NCI-H524 (cell line): Measurements from ENCODE around the gene WDR91.
"Not testable (repeated sequence)": the region's sequence is repeated elsewhere in the genome, so short reads cannot be mapped to it uniquely, and the experiment has no call there.

Experiments used
- DNase-seq, 2 experiments: peaks; one replicate each; lab custom pipeline; 2025; lab: John Stamatoyannopoulos, UW

The WDR91 gene

DNA sequence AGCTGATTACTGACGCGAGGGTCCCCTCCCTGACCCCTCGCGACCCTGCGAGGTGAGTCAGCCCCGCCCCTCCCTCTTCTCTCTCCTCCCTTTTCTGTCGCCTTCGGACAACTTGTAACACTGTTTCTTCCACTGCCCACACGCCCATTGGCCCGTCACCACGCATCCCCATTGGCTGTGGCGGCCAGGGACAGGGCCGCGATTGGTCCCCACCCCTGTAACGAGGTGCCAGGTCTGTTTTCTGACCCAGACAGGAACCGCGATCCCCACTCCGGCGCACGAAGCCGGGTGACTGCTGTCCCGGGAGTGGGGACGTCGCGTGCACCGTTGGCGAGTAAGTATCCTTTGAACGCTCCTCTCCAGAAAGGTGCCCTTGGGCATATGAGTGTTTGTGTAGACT, 22.2 kb upstream of the WDR91 start, which contains the start of gene STRA8:
STRA8 (plus strand) TSS at position 269 of the 400 bp plus-strand sequence. CDS start 6,687 bp downstream, outside the sequence.
- DNase-seq, result no peak

DNA sequence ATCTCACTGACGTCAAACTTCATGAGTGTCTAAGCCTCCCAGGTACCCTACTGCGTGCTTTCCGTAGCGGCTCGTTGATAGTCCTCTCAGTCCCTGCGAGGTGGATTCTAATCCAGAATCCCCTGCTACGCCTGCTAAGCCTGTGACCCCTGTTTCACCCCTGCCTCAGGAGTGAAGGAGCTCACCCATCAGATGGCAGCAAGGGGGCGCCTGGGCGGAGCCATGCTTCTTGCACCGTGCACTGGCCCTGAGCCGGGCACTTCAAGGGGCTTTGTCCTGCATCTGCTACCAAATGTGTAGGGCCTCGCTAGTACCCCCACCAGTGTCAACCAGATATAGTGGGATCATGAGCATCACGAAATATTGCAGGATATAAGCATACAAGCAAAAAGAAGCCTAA, 21.4 kb upstream of the WDR91 start:
- peak; percentile 8 to 36 for DNase-seq

DNA sequence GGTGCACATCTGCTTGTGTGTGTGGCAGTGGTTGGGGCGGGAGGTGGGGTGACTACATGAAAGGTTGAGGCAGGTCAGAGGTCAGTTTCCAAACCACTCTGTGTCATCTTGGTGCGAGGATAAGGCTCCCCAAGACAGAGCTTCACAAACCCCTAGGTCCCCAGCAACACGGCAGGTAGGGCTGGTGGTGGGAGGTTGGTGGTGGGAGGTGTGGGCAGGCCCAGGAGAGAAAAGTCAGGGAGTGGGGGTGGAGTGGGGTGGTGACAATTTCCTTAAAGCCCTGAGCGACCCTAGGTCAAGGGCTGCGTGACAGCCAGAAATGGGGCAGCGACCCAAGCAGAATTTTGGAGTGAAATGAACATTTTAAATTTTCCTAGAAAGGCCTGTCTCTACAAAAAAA, 20.8 kb upstream of the WDR91 start:
- no peak for DNase-seq

DNA sequence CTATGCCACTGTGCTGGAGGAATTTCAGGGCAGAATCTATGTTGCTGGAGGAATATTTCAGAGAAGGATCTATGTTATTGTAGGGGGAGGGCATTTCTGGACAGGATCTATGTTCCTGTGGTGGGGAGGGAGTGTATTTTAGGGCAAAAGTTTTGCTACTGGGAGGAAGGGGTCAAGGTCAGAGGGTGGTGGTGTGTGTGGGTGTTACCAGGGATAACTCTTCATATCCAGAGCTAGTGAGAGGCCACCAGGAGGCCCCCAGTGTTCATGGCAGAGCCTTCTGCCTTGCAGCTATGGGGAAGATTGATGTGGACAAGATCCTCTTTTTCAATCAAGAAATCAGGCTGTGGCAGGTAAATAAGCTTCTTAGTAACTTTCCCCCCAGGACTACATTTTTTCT, 20.4 kb upstream of the WDR91 start:
- no peak for DNase-seq

DNA sequence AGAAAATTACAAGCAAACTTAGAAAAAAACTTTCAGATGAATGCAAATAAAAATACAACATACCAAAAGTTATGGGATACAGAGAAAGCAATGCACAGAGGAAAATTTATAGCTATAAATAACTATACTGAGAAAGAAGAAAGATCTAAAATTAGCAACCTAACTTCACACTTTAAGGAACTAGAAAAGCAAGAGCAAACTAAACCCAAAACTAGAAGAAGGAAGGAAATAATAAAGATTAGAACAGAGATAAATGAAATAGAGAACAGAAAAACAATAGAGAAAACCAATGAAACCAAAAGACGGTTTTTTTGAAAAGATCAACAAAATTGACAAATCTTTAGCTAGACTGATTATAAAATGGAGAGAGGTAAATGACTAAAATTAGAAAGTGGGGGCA, 12.7 kb upstream of the WDR91 start:
- no peak for DNase-seq

DNA sequence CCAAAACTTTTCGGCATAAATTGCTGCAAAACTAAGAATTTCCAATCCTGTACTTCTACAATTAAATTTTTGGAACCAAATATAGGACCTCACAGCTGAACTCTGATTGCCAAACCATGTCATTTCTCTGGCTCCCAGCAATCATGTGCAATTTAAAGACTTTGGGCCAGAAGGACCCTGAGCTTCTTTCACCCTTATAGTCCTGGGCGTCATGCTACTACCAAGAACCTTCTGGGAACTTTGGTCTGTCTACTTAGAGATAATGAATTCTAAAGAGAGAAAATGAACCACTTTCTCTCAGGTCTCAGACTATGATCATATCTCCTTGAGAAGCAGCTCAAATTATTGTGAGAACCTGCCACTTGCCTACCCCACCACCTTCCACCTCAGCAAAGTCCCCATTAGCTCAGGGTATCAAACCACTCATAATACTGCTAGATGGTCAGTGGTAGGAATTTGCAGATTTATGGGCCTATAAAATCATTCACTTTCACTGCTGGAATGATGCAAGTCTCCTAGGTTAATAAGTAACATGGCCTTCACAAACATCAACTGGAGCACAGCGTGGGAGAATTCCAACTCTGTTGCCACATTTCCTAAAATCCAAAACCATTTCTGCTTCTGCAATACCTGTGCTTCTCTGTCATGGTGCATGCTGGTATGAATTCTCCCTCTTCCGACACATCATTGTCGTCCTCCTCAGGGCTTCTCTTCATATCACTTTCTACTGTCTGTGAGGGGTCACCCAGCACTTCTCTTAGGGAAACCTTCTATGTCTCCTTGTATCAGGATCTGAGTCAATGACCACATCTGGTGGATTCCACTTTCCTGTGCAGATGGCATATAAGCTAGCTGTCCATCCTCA, 6.6 kb upstream of the WDR91 start:
- no peak for DNase-seq

DNA sequence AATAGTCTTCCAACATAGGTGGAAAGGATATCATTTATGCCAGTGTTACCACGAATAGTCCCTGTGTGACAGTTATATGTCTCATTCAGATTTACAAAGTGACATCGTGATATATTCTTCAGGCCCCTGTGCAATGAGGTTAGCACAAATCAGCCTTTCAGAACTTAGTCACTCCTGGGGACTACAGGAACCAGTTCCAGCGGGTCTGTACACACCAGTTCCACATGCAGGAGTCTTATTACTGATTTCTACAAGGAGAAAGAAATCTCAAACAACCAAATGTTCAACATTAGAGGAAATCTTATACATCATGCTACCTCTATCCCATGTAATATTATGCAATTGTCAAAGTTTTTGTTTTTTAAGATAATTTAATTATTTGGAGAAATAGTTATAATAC, 4.4 kb upstream of the WDR91 start:
- DNase-seq, result no peak

DNA sequence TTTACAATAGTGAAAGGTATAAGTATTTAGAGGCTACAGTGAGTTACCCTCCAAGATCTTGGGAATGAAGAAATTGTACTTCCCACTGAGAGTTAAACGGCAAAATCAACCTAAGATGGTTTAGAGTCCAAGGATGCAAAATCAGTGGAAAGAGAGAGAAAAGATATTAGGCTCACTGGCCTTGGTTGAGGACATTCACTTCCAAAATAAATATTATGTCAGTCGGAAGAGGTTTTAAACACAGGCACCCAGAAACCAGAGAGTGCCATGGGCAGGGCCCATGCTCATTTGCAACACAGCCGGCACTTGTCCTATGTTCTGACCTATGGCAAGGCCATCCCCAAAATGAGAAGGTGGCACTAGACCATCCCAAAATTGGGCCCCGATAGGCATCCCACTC, 3.9 kb upstream of the WDR91 start:
- DNase-seq, result no peak

DNA sequence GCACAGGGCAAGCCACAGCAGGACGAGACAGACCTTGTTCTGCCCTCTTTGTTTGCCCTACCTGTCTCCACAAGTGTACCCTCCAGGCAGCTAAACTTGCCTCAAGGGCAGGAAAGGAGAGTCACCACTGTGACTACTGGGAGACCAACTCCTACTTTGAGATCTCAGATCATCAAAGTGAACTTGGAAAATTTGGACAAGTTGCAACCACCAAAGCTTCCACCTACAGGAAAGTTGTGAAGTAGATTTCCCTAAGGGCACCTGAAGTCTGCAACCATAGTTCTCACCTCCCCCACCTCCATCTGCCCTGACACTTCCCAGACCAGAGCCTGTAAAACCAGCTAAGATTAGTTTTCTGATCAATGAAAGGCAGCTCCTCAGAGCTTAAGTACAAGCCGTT, 2.5 kb upstream of the WDR91 start:
- no peak for DNase-seq

DNA sequence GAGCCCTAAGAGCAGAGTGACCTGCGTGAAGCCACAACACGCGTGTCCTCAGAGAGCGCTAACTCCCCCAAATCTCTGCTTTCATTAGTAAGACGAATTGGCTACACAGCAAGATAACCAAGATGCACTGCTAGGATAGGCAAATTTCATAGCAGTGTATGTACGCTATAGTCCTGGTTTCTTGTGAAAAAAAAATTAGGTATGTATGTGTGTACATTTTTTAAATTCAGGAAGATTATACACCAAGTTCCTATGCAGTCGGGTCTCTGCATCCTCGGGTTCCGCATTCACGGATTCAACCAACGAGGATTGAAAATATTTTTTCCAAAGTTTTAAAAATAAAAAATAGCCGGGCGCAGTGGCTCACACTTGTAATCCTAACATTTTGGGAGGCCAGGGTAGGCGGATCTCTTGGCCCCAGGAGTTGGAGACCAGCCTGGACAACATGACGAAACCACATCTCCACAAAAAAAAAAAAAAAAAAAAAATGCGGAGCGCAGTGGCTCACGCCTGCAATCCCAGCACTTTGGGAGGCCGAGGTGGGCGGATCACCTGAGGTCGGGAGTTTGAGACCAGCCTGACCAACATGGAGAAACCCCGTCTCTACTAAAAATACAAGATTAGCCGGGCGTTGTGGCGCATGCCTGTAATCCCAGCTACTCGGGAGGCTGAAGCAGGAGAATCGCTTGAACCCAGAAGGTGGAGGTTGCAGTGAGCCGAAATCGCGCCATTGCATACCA, 790 bp upstream of the WDR91 start:
- DNase-seq, result not testable (repeated sequence)

DNA sequence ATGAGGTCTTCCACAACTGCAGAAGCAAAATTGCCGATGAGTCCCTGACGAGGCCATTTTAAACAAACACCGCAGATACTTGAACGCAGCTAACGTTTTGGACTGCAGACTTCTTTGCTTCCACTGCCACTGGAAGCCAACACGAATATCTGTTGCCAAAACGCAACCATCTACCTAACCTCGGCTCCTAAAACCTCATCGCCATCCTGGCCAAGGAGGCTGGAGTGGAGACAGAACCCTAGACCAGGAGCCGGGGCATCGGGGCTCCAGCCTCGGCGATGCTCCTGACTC, 493 bp downstream of the WDR91 start:
- peak; percentile 27 to 39 for DNase-seq

DNA sequence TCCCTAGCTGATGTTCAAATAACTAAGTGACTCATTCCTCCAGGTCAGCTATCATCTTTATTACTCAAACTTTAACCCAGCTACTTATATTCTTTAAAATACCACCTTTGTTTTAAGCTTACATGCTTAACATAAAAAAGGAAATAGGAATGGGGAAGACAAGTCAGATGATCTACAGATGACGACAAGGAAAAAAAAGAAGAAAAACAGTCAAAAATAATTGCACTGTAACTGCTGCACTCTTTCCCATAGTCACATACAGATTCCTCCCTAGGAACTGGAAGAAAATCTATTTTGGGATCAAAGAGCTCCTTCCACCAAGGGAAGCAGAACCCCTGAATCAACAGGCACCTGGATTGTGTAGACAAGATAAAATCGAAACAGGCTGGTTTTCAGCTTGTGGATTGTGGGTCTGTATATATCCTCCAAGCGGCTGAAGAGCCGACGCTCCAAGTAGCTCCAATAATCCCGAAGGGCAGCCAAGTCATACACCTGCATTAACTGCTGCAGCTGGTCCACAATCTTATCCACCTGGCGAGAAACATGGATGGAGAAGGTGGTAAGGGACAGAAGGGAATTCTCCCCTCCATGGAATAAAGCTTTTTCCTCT, 2.0 kb downstream of the WDR91 start:
- no peak for DNase-seq

DNA sequence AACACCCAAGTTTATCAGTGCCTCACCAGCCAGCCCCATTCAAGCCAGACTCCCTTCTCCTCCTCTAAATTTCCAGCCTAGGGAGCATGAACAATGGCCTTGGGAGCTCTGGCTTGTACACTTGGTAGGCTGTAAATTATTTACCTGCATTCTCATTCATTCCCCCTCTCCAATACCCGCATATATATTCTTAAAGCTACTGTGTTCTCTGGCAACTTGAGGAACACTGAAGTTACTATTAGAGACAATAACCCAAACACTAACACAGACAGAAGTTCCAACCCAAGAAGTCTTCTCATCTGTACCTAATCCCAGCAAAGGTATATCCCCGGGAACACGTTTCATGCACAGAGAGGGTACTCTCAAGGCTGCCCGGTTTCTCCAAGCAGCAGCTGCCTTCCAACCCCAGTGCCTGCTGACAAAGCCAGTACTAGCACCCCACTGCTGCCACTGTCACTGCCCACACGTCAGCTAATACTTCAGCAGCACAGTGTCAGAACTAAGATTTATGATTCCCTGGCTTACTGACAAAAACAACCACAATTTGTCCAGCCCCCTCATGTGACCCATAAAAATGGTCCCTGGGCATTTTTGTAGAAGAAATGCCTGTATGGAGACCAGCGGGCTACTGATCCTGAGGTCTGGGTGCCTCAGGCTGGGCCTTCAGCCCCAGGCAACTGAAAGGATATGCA, 3.1 kb downstream of the WDR91 start:
- DNase-seq, result no peak

DNA sequence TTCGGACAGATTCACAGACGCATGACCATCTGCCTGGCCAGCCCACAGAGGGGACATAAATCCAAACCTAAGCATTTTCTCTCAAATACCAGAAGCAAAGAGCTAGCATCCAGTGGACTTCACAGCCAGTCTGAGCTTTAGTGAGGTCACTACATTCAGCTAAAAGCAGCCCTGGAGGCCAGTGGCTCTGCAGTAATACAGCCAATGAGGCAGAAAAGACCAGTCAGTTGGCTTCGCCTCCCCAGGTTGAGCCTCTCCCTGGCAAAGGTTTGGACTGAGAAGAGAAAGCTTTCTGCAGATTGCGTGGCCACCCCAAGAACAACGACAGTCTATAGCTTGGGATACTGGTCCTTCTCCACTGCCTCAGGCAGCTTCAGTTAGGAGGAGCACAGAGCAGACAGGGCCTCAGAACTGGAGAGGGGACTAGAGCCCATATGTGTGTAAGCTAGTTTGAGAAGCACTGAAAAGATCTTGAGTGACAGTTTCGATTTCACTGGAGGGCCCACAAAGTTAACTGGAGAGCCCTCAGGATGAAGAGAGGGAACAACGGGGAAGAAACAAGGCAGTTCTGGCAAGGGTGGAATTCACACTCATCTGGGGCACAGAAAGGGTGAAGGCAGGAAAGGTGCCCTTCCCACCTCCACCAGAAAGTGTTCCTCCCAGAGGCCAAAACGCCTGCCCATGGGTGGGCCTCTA, 3.8 kb downstream of the WDR91 start:
- DNase-seq, result no peak

DNA sequence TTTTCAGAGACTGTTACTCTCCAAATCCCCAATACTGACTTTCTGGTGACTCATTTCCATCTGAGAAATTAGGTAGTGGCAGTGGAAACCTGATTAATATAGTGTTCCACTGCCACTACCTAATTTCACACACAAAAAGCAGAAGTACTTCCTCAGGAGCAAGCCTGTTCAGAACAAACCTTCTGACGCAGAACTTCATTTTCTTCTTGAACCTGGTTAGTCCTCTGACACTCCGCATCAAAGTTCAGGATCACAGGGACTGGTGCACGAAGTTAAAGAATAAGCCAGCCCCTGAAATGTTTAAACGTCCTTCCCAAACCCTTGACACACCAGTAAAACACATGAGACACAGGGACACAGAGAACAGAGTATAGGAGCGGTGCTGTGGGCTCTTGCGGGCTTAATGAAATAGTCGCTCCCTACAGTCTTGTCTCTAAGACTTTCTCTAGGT, 4.4 kb downstream of the WDR91 start:
- DNase-seq, result no peak

DNA sequence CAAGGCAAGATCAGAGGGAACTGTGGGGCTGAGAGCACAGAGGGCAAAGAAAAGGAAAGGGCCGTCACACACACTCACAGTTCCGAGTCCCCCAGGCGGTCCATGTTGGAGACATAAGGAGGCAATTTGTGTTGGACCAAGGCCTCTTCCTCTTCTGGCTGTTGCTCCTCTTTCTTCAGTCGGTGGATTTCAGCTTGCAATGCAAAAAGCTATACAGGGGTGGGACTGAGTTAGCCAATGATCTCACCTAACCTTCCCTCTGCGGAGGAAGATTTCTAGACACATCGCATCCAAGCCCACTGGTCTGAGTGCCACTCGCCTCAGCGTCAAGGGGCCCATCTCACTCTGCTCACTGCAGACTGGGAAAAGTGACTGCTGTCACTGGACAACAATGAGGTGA, 5.5 kb downstream of the WDR91 start:
- no peak for DNase-seq

DNA sequence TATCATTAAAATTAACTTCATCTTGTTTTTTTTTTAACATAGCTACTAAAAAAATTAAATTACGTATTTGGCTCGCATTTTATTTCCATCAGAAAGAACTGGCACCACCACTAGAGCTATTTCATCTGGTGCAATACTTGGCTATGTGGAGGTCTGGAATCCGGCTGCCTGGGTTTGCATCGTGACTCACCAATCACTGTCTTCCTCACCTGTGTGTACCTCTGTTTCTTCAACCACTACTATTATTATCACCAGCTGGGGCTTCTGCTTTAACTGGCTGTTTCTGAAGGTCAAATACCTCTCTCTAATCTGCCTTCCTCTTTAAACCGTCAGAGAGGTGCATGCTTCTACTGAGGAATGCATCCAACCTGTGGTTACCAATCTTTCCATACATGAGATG, 6.5 kb downstream of the WDR91 start:
- DNase-seq, result no peak

DNA sequence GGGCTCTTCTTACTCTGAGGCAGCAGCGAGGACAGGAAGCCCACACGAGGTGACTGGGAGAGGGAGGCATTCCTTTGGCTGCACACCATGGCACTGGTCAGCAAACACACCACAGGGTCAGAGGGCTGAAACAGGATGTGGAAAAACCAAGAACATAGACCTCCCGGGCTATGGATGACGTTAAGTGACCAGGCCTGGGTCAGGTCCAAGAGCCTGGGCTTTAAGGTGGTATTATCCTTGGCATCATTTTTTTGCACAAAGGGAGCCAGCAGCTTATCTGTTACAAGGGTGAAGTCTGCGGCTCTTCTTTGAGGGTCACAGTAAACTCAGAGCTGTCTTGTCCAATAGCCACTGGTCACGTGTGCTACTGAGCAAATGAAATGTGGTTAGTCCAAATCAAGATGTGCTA, 7.0 kb downstream of the WDR91 start:
- DNase-seq, result no peak

DNA sequence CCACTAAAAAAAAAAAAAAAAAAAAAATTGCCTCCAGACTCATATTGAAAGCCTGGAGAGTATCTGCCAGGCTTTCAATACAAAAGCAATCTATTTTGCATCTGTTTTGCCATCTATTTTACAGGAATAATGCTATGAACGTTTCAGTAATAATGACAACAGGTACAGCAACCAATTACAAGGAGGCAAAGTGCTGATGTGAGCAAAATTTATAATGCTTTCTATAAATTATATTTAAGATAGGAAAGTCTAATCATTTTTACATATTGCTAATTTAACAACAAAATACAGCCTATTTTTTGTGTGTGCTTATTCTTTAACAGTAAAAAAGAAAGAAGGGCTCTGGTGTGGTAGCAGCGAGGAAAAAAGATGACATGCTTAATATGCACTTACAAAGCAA, 10.0 kb downstream of the WDR91 start:
- DNase-seq, result no peak

DNA sequence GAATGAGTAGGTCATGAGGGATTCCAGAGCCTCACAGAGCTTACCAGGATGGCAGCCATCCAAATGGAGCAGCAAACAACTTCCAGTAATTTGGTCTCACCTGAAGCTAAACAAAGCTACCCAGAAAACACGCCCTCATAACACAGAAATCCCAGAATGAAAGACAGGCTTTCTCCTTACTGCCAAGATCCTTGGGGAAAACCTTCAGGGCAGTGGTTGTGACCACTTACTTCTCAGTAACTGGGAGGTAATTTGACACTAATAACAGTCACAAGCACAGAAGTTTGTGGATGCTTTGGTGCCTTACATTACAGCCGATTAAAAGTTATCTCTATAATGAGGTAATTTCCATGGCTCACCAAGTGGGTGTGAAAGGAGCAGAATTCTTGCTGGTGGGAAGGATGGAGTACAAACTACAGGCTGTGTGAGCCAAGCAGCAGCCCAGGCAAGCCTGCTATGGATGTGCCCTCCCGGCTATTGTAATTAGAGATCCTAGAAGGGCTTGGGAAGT, 10.4 kb downstream of the WDR91 start:
- no peak for DNase-seq

DNA sequence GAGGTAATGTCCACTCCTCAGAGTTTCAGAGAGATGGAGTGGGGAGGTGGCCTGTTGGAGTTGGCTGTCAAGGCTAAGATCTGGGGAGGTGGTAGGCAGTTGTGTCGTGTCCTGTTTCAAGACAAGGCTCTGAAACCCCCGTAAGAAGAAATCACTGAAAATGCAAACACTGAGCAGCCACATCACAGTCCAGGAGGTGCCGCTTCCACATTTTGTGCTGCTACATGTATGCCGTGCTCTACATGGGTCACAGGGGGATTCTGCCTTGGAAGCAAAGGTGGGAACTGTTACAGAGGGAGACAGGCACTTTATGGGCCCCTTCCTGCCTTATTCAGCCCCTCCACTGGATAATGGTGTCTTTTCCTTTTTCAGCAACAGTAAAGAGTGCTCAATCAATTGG, 11.9 kb downstream of the WDR91 start:
- DNase-seq, result no peak
